Femur (tissue), 1 donor: Measurements from ENCODE around the gene NPS.

Experiments used
- DNase-seq: peaks from one replicate; pipeline ENCODE4 v3.0.0-alpha.2; 2017

NPS gene

GRCh38 chr10:127549009-127549408, at the start of gene NPS:
NPS (plus strand) TSS chr10:127549309; CDS start chr10:127549369, 60 bp downstream.
- DNase-seq: no peak

GRCh38 chr10:127500127-127500526, 49.0 kb upstream of the NPS start:
- DNase-seq: no peak

- no peak for DNase-seq
Observed at GRCh38 chr10:127506094-127506493, 43.0 kb upstream of the NPS start.

GRCh38 chr10:127522298-127522697, 26.8 kb upstream of the NPS start:
- DNase-seq: no peak

- peak; percentile 31 for DNase-seq
Observed at GRCh38 chr10:127523476-127523875, 25.6 kb upstream of the NPS start.

- DNase-seq: no peak
Observed at GRCh38 chr10:127524229-127524628, 24.9 kb upstream of the NPS start.

- no peak for DNase-seq
Observed at GRCh38 chr10:127524908-127525665, 24.0 kb upstream of the NPS start.

- DNase-seq: no peak
Observed at GRCh38 chr10:127525686-127526085, 23.4 kb upstream of the NPS start.

- DNase-seq: no peak
Observed at GRCh38 chr10:127526161-127526560, 22.9 kb upstream of the NPS start.

GRCh38 chr10:127527320-127527719, 21.8 kb upstream of the NPS start:
- no peak for DNase-seq

GRCh38 chr10:127527891-127528290, 21.2 kb upstream of the NPS start:
- DNase-seq: peak; percentile 45

- DNase-seq: no peak
Observed at GRCh38 chr10:127532193-127532592, 16.9 kb upstream of the NPS start.

- DNase-seq: no peak
Observed at GRCh38 chr10:127532659-127533058, 16.4 kb upstream of the NPS start.

GRCh38 chr10:127534074-127534473, 15.0 kb upstream of the NPS start:
- no peak for DNase-seq

- no peak for DNase-seq
Observed at GRCh38 chr10:127534496-127534895, 14.6 kb upstream of the NPS start.

GRCh38 chr10:127535802-127536515, 13.2 kb upstream of the NPS start:
- no peak for DNase-seq

GRCh38 chr10:127536972-127537760, 11.9 kb upstream of the NPS start:
- DNase-seq: no peak

- DNase-seq: no peak
Observed at GRCh38 chr10:127537924-127538323, 11.2 kb upstream of the NPS start.

- DNase-seq: no peak
Observed at GRCh38 chr10:127548022-127548421, 1.1 kb upstream of the NPS start.

- no peak for DNase-seq
Observed at GRCh38 chr10:127550861-127551260, 1.8 kb downstream of the NPS start.

- no peak for DNase-seq
Observed at GRCh38 chr10:127552446-127552845, 3.3 kb downstream of the NPS start.

GRCh38 chr10:127553417-127553816, 4.3 kb downstream of the NPS start:
- no peak for DNase-seq

GRCh38 chr10:127556916-127557315, 7.8 kb downstream of the NPS start:
- DNase-seq: peak; percentile 66

GRCh38 chr10:127561647-127562046, 12.5 kb downstream of the NPS start:
- DNase-seq: no peak
